MM.1S (cell line): ENCODE results near the gene PSMD11.

ENCODE experiments used
- DNase-seq: peaks from one replicate; pipeline ENCODE4 v3.0.0-alpha.2; 2015
- H2AFZ ChIP-seq: fragments of 300-600 bp; sonication (generic); 2 replicates; pipeline ENCODE4 v1.6.0; 2016; ENCODE audit warnings: antibody characterized with exemption, low read length
- H3F3A ChIP-seq: fragments of 300-600 bp; sonication (generic); 2 replicates; pipeline ENCODE4 v1.6.1; 2016; ENCODE audit warnings: mild to moderate bottlenecking, antibody characterized with exemption, low read length, moderate library complexity, mixed read lengths; ENCODE audit not compliant: insufficient read depth
- H3K27ac ChIP-seq: fragments of 300-600 bp; sonication (generic); 2 replicates; pipeline ENCODE4 v1.5.1; 2016; ENCODE audit warnings: mild to moderate bottlenecking, low read length
- H3K27me3 ChIP-seq: fragments of 300-600 bp; sonication (generic); replicated peaks from 2 replicates; pipeline ENCODE4 v1.6.0; 2016; ENCODE audit warnings: low read length; ENCODE audit not compliant: insufficient read depth
- H3K36me3 ChIP-seq: fragments of 300-600 bp; sonication (generic); replicated peaks from 2 replicates; pipeline ENCODE4 v1.6.1; 2016; ENCODE audit warnings: mild to moderate bottlenecking, low read length, mixed read lengths; ENCODE audit not compliant: insufficient read depth
- H3K4me1 ChIP-seq: fragments of 300-600 bp; sonication (generic); 2 replicates; pipeline ENCODE4 v1.6.1; 2016; ENCODE audit warnings: low read length, mixed read lengths
- H3K4me2 ChIP-seq: fragments of 300-600 bp; sonication (generic); 2 replicates; pipeline ENCODE4 v1.6.0; 2016; ENCODE audit warnings: low read depth, low read length
- H3K4me3 ChIP-seq: fragments of 300-600 bp; sonication (generic); 2 replicates; pipeline ENCODE4 v1.5.1; 2016; ENCODE audit warnings: low read length, mixed read lengths
- H3K79me2 ChIP-seq: fragments of 300-600 bp; sonication (generic); 2 replicates; pipeline ENCODE4 v1.6.1; 2016; ENCODE audit warnings: mixed run types, low read length, mixed read lengths
- H3K9ac ChIP-seq: fragments of 300-600 bp; sonication (generic); 2 replicates; pipeline ENCODE4 v1.6.1; 2016; ENCODE audit warnings: low read length, mixed read lengths
- H3K9me2 ChIP-seq: fragments of 300-600 bp; sonication (generic); replicated peaks from 2 replicates; pipeline ENCODE4 v1.6.1; 2016; ENCODE audit warnings: mild to moderate bottlenecking, low read length, mixed read lengths; ENCODE audit not compliant: insufficient read depth
- H3K9me3 ChIP-seq: fragments of 300-600 bp; sonication (generic); replicated peaks from 2 replicates; pipeline ENCODE4 v1.6.1; 2016; ENCODE audit warnings: mild to moderate bottlenecking, low read length, mixed read lengths; ENCODE audit not compliant: insufficient read depth
- H4K20me1 ChIP-seq: fragments of 300-600 bp; sonication (generic); 2 replicates; pipeline ENCODE4 v1.6.1; 2016; ENCODE audit warnings: mild to moderate bottlenecking, low read length, moderate library complexity, mixed read lengths; ENCODE audit not compliant: insufficient read depth
- EZH2 ChIP-seq: fragments of 300-600 bp; sonication (generic); optimal IDR thresholded peaks from 2 replicates; pipeline ENCODE3; 2017; ENCODE audit warnings: low read depth, mild to moderate bottlenecking, antibody characterized with exemption, low read length, mixed read lengths
- EZH2phosphoT487 ChIP-seq: fragments of 300-600 bp; sonication (generic); IDR thresholded peaks from 2 replicates; pipeline ENCODE4 v1.6.1; 2018; ENCODE audit warnings: antibody characterized with exemption, low read length
- TF ChIP-seq, protein P1 (sequence below): fragments of 300-600 bp; sonication (generic); IDR thresholded peaks from 2 replicates; pipeline ENCODE4 v1.5.1; 2016; ENCODE audit warnings: antibody characterized with exemption, low read length, mixed read lengths

PSMD11 gene

DNA sequence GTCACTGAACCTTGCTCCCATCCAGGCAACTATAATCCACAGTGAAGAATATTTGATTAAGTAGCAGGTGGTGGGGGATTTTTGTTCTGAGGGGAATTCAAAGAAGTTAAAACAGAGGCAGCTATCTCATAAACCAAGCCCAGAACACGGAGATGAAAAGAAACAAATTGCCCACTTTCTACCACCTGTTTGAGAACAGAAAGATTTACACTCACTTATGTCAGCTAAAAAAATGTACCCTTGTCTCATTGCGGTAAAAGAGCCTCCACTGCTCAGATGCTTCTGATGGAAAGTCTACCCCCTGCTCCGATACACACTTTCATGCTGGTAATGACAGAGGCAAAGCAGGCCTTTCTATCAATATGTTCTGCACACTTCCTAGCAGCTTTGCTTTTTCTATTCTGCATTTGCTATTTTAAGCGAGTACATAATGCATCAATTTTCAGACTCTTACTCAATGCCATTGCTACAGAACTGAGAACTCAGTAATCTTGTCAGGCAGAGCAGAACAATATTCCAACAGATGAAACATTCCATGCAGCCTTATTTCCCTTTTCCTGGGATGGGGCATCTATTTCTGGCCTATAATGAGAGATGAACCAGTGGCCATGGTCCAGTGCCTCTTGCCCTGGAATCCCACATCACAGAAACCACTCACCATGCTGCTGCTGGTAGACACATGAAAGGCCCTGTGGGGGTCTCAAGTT, 71.5 kb downstream of the PSMD11 start:
- H3K36me3 ChIP-seq, result no peaks in the 10 kb centered on the region
- H3K9ac ChIP-seq, result no peak overlapping the region
- no peak overlapping the region for H3K4me3 ChIP-seq
- no peak for TF ChIP-seq EZH2phosphoT487
- no peak for TF ChIP-seq EZH2
- TF ChIP-seq, protein P1, sequence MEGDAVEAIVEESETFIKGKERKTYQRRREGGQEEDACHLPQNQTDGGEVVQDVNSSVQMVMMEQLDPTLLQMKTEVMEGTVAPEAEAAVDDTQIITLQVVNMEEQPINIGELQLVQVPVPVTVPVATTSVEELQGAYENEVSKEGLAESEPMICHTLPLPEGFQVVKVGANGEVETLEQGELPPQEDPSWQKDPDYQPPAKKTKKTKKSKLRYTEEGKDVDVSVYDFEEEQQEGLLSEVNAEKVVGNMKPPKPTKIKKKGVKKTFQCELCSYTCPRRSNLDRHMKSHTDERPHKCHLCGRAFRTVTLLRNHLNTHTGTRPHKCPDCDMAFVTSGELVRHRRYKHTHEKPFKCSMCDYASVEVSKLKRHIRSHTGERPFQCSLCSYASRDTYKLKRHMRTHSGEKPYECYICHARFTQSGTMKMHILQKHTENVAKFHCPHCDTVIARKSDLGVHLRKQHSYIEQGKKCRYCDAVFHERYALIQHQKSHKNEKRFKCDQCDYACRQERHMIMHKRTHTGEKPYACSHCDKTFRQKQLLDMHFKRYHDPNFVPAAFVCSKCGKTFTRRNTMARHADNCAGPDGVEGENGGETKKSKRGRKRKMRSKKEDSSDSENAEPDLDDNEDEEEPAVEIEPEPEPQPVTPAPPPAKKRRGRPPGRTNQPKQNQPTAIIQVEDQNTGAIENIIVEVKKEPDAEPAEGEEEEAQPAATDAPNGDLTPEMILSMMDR, result no peak
- no peaks in the 10 kb centered on the region for H3K9me2 ChIP-seq
- DNase-seq, result no peak
- no peak overlapping the region for H3K4me2 ChIP-seq
- H3K27ac ChIP-seq, result no peak overlapping the region
- no peaks in the 10 kb centered on the region for H3F3A ChIP-seq
- no peaks in the 10 kb centered on the region for H3K9me3 ChIP-seq
- H3K79me2 ChIP-seq, result no peaks in the 10 kb centered on the region
- no peak overlapping the region for H2AFZ ChIP-seq
- H3K27me3 ChIP-seq, result no peaks in the 10 kb centered on the region
- H4K20me1 ChIP-seq, result no peaks in the 10 kb centered on the region
- no peaks in the 10 kb centered on the region for H3K4me1 ChIP-seq

DNA sequence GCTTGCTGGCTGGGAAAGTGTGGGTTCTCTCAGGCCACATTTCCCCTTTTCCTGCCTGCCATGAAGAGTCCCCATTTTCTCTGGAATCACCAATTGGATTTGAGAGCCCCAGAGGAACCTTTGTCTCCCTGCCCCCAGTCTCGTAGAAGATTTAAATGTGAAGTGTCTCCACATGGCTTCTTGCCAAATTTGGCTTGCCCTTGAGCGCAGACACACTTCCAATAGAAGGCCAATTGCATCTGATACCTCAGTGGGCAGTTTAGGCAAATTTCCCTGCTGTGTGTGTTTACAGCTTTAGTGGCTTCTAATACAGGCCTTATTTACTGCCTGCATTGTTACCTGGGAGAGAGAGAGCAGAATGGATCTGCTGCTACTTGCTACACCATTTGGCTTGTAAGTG, 72.1 kb downstream of the PSMD11 start:
- Histone ChIP-seq H3K4me1 (no peaks in the 10 kb centered on the region), H3K27ac (no peak overlapping the region), H3K9ac (no peak overlapping the region), H3F3A (no peaks in the 10 kb centered on the region), H3K36me3 (no peaks in the 10 kb centered on the region), H4K20me1 (no peaks in the 10 kb centered on the region), H3K4me2 (no peak overlapping the region), H3K9me2 (no peaks in the 10 kb centered on the region), H3K4me3 (no peak overlapping the region), H3K9me3 (no peaks in the 10 kb centered on the region), H3K79me2 (no peaks in the 10 kb centered on the region), H2AFZ (no peak overlapping the region), H3K27me3 (no peaks in the 10 kb centered on the region)
- no peak for TF ChIP-seq EZH2
- no peak for TF ChIP-seq EZH2phosphoT487
- TF ChIP-seq, protein P1, result no peak
- DNase-seq, result no peak

DNA sequence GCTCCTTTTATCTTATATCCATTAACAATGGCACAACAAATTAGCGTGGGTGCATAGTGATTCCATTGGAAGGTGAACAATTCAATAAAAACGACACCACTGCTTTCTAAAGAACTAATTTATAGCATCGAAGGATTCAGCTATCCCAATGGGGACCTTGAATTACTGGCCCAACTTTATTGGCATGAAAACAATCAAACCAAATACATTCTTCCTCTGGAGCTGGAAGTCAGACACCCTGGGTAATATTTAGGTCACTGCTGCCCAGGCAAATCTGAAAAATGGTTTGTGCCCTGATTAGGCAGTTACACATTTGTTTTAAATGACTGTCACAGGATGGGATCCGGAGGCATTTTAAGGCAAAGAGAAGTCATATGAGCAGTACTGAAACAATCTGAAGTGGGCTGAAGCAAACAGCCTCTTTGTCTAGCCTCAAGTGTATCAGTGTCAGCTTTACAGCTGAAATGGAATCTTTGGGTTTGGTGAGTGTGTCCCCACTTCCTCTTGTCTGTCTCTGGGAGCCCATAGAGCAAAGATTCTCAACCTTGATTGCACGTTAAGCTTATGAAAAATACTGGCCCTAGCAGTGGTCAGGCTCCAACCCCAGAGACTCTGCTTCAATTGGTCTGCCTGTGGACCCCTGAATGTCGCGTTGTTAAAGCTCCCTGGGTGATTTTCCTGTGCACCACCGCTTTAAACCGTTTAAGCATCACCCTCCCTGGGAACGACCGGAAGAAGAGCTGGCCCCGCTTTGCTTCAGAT, 72.8 kb downstream of the PSMD11 start:
- Histone ChIP-seq H3K9me2 (no peaks in the 10 kb centered on the region), H3K9ac (no peak overlapping the region), H3K36me3 (no peaks in the 10 kb centered on the region), H3K9me3 (no peaks in the 10 kb centered on the region), H3K4me1 (no peaks in the 10 kb centered on the region), H3K79me2 (no peaks in the 10 kb centered on the region), H3K27me3 (no peaks in the 10 kb centered on the region), H2AFZ (no peak overlapping the region), H3K4me3 (no peak overlapping the region), H3K4me2 (no peak overlapping the region), H3F3A (no peaks in the 10 kb centered on the region), H4K20me1 (no peaks in the 10 kb centered on the region), H3K27ac (no peak overlapping the region)
- no peak for DNase-seq
- TF ChIP-seq, protein P1, result no peak
- TF ChIP-seq EZH2, result no peak
- TF ChIP-seq EZH2phosphoT487, result no peak
